Measurements from ENCODE around the gene SLITRK4. TPM values are rescaled to one million over a fixed set of nuclear protein-coding genes. Genes with fewer than 3 reads are reported as not detected.

Gene SLITRK4
- total RNA-seq, 4 donors from 2014 or later: 1.3 to 6.9 (median 2.4) TPM

GRCh38 chrX:143623657-143624056, 12.2 kb downstream of the SLITRK4 start:
- H3K4me3 ChIP-seq: no peak overlapping the region
- H3K27ac ChIP-seq: no peak overlapping the region
- H3K36me3 ChIP-seq: no peaks in the 10 kb centered on the region
- no peaks in the 10 kb centered on the region for H3K4me1 ChIP-seq
- 51 to 79% methylated on average over 2 of the region's 2 CpGs for WGBS, 2 donors
- no peak for TF ChIP-seq POLR2A (IDR thresholded peaks at IDR 0.05)
- TF ChIP-seq EP300 (IDR thresholded peaks at IDR 0.05): no peak
- TF ChIP-seq CTCF (IDR thresholded peaks at IDR 0.05): no peak
- no peaks in the 10 kb centered on the region for H3K27me3 ChIP-seq
- no peaks in the 10 kb centered on the region for H3K9me3 ChIP-seq
- no peak for DNase-seq (ENCODE audit: low spot score in 2 of 2)

- H3K27me3 ChIP-seq: no peaks in the 10 kb centered on the region
- H3K9me3 ChIP-seq: no peaks in the 10 kb centered on the region
- no peaks in the 10 kb centered on the region for H3K36me3 ChIP-seq
- H3K4me3 ChIP-seq: no peak overlapping the region
- H3K4me1 ChIP-seq: no peaks in the 10 kb centered on the region
- no peak for TF ChIP-seq POLR2A (IDR thresholded peaks at IDR 0.05)
- TF ChIP-seq EP300 (IDR thresholded peaks at IDR 0.05): no peak
- TF ChIP-seq CTCF (IDR thresholded peaks at IDR 0.05): no peak
- H3K27ac ChIP-seq: no peak overlapping the region
- DNase-seq (ENCODE audit: low spot score in 2 of 2): no peak
- WGBS, 2 donors: 75 to 77% methylated on average over 2 of the region's 2 CpGs
Observed at GRCh38 chrX:143621276-143621675, 14.6 kb downstream of the SLITRK4 start.

- no peaks in the 10 kb centered on the region for H3K27me3 ChIP-seq
- TF ChIP-seq CTCF (IDR thresholded peaks at IDR 0.05) (no peak), POLR2A (IDR thresholded peaks at IDR 0.05) (no peak), EP300 (IDR thresholded peaks at IDR 0.05) (no peak)
- H3K4me1 ChIP-seq: no peaks in the 10 kb centered on the region
- 76 to 83% methylated on average over 4 of the region's 4 CpGs for WGBS, 2 donors
- no peaks in the 10 kb centered on the region for H3K9me3 ChIP-seq
- H3K4me3 ChIP-seq: no peak overlapping the region
- DNase-seq (ENCODE audit: low spot score in 2 of 2): no peak
- H3K27ac ChIP-seq: no peak overlapping the region
- H3K36me3 ChIP-seq: no peaks in the 10 kb centered on the region
Observed at GRCh38 chrX:143615851-143616250, 20.1 kb downstream of the SLITRK4 start.

- WGBS, 2 donors: 94 to 96% methylated on average over 1 of the region's 1 CpG
- no peaks in the 10 kb centered on the region for H3K9me3 ChIP-seq
- no peaks in the 10 kb centered on the region for H3K36me3 ChIP-seq
- no peak overlapping the region for H3K4me3 ChIP-seq
- TF ChIP-seq POLR2A (IDR thresholded peaks at IDR 0.05) (no peak), EP300 (IDR thresholded peaks at IDR 0.05) (no peak), CTCF (IDR thresholded peaks at IDR 0.05) (no peak)
- no peaks in the 10 kb centered on the region for H3K27me3 ChIP-seq
- no peaks in the 10 kb centered on the region for H3K4me1 ChIP-seq
- H3K27ac ChIP-seq: no peak overlapping the region
- DNase-seq (ENCODE audit: low spot score in 2 of 2): no peak
Observed at GRCh38 chrX:143601809-143602208, 34.1 kb downstream of the SLITRK4 start.

GRCh38 chrX:143581240-143581639, 54.7 kb downstream of the SLITRK4 start:
- DNase-seq (ENCODE audit: low spot score in 2 of 2): no peak
- Histone ChIP-seq H3K27ac (no peak overlapping the region), H3K4me3 (no peak overlapping the region), H3K36me3 (no peaks in the 10 kb centered on the region), H3K4me1 (no peaks in the 10 kb centered on the region), H3K27me3 (no peaks in the 10 kb centered on the region), H3K9me3 (no peaks in the 10 kb centered on the region)
- 66 to 73% methylated on average over 2 of the region's 2 CpGs for WGBS, 2 donors
- no peak for TF ChIP-seq POLR2A (IDR thresholded peaks at IDR 0.05)
- TF ChIP-seq EP300 (IDR thresholded peaks at IDR 0.05): no peak
- no peak for TF ChIP-seq CTCF (IDR thresholded peaks at IDR 0.05)
